H9 (cell line): ENCODE results near the gene CTSW. TPM values are rescaled to one million over a fixed set of nuclear protein-coding genes. Genes with fewer than 3 reads are reported as not detected.

Source experiments
- DNase-seq: peaks from one replicate; pipeline ENCODE4 v3.0.0-alpha.2; 2017
- H2AFZ ChIP-seq: one replicate; pipeline ENCODE4 v1.6.1; 2013; ENCODE audit warnings: mild to moderate bottlenecking, low read length, control low read depth, moderate library complexity
- H2AK5ac ChIP-seq: 2 replicates; pipeline ENCODE4 v1.6.1; 2013; ENCODE audit warnings: low read length, control low read depth, mixed read lengths; ENCODE audit not compliant: insufficient read length
- H2BK120ac ChIP-seq: one replicate; pipeline ENCODE4 v1.6.1; 2013; ENCODE audit warnings: low read depth, mild to moderate bottlenecking, low read length, control low read depth, inconsistent platforms; ENCODE audit not compliant: poor library complexity, severe bottlenecking
- H2BK12ac ChIP-seq: 2 replicates; pipeline ENCODE4 v1.6.1; 2013; ENCODE audit warnings: low read length, control low read depth, mixed read lengths, low read depth; ENCODE audit not compliant: insufficient read length
- H2BK15ac ChIP-seq: 2 replicates; pipeline ENCODE4 v1.6.1; 2013; ENCODE audit warnings: low read depth, low read length, control low read depth
- H2BK20ac ChIP-seq: one replicate; pipeline ENCODE4 v1.6.1; 2013; ENCODE audit warnings: low read depth, mild to moderate bottlenecking, low read length, control low read depth, inconsistent platforms; ENCODE audit not compliant: poor library complexity, severe bottlenecking
- H2BK5ac ChIP-seq: 2 replicates; pipeline ENCODE4 v1.6.1; 2013; ENCODE audit warnings: low read length, control low read depth, mixed read lengths; ENCODE audit not compliant: insufficient read length
- H3K14ac ChIP-seq: 2 replicates; pipeline ENCODE4 v1.6.1; 2013; ENCODE audit warnings: low read length, control low read depth; ENCODE audit not compliant: insufficient read depth
- H3K18ac ChIP-seq: 2 replicates; pipeline ENCODE4 v1.6.1; 2013; ENCODE audit warnings: low read depth, mild to moderate bottlenecking, mixed read lengths, low read length, control low read depth; ENCODE audit not compliant: insufficient read length
- H3K23ac ChIP-seq: 2 replicates; pipeline ENCODE4 v1.6.1; 2013; ENCODE audit warnings: low read length, control low read depth, mixed read lengths, low read depth; ENCODE audit not compliant: insufficient read length
- H3K23me2 ChIP-seq: 2 replicates; pipeline ENCODE4 v1.6.1; 2013; ENCODE audit warnings: low read depth, mild to moderate bottlenecking, mixed read lengths, low read length, control low read depth; ENCODE audit not compliant: insufficient read length, poor library complexity, severe bottlenecking
- H3K27ac ChIP-seq: 2 replicates; pipeline ENCODE4 v1.5.1; 2013; ENCODE audit warnings: low read length, control low read depth, mixed read lengths, low read depth; ENCODE audit not compliant: insufficient read length
- H3K27me3 ChIP-seq: 2 replicates; pipeline ENCODE4 v1.6.1; 2013; ENCODE audit warnings: low read length, control low read depth, inconsistent platforms; ENCODE audit not compliant: insufficient read depth
- H3K4ac ChIP-seq: 2 replicates; pipeline ENCODE4 v1.6.1; 2013; ENCODE audit warnings: low read depth, mild to moderate bottlenecking, control low read depth, inconsistent platforms, low read length, moderate library complexity
- H3K4me1 ChIP-seq: 2 replicates; pipeline ENCODE4 v1.6.1; 2013; ENCODE audit warnings: low read length, control low read depth, inconsistent platforms; ENCODE audit not compliant: insufficient read depth
- H3K4me2 ChIP-seq: 2 replicates; pipeline ENCODE4 v1.6.1; 2013; ENCODE audit warnings: low read length, control low read depth, mixed read lengths; ENCODE audit not compliant: insufficient read length, insufficient read depth
- H3K56ac ChIP-seq: 2 replicates; pipeline ENCODE4 v1.6.1; 2013; ENCODE audit warnings: low read depth, mild to moderate bottlenecking, mixed read lengths, low read length, control low read depth; ENCODE audit not compliant: insufficient read length
- H3K79me1 ChIP-seq: 2 replicates; pipeline ENCODE4 v1.6.1; 2013; ENCODE audit warnings: low read depth, mild to moderate bottlenecking, moderate library complexity, low read length, control low read depth, inconsistent platforms; ENCODE audit not compliant: insufficient read depth, poor library complexity, severe bottlenecking
- H3K79me2 ChIP-seq: 2 replicates; pipeline ENCODE4 v1.6.1; 2013; ENCODE audit warnings: low read length, control low read depth, inconsistent platforms; ENCODE audit not compliant: insufficient read depth
- H3K9ac ChIP-seq: 2 replicates; pipeline ENCODE4 v1.6.1; 2013; ENCODE audit warnings: low read length, control low read depth, mixed read lengths; ENCODE audit not compliant: insufficient read length; ENCODE audit errors: extremely low read depth
- H3K9me3 ChIP-seq: one replicate; pipeline ENCODE4 v1.6.1; 2013; ENCODE audit warnings: low read depth, low read length, inconsistent platforms; ENCODE audit not compliant: control insufficient read depth
- H3T11ph ChIP-seq: one replicate; pipeline ENCODE4 v1.6.1; 2013; ENCODE audit warnings: mild to moderate bottlenecking, low read length, control low read depth, inconsistent platforms
- H4K20me1 ChIP-seq: one replicate; pipeline ENCODE4 v1.6.1; 2013; ENCODE audit not compliant: control insufficient read depth, insufficient read length, insufficient read depth
- H4K5ac ChIP-seq: 2 replicates; pipeline ENCODE4 v1.6.1; 2013; ENCODE audit warnings: low read depth, mild to moderate bottlenecking, mixed read lengths, low read length, control low read depth; ENCODE audit not compliant: insufficient read length
- H4K8ac ChIP-seq: replicated peaks from 2 replicates; pipeline ENCODE4 v1.6.1; 2013; ENCODE audit warnings: low read length, control low read depth, mixed read lengths, low read depth; ENCODE audit not compliant: insufficient read length
- H4K91ac ChIP-seq: 2 replicates; pipeline ENCODE4 v1.6.1; 2013; ENCODE audit warnings: low read depth, mild to moderate bottlenecking, moderate library complexity, mixed read lengths, low read length, control low read depth; ENCODE audit not compliant: insufficient read length
- H3K27ac Mint-ChIP-seq, 3 experiments: 2 replicates in 2 of 3; 3 replicates in 1 of 3; pipeline ENCODE4 v1.8.0; 2020 to 2021; ENCODE audit warnings: mixed read lengths in 3 of 3, mild to moderate bottlenecking in 1 of 3, moderate library complexity in 1 of 3
- H3K27me3 Mint-ChIP-seq: 2 replicates; pipeline ENCODE4 v1.8.0; 2021; ENCODE audit warnings: low read depth, mild to moderate bottlenecking, moderate library complexity, mixed read lengths
- H3K36me3 Mint-ChIP-seq, 3 experiments: 2 replicates in 2 of 3; 3 replicates in 1 of 3; pipeline ENCODE4 v1.8.0; 2020 to 2021; ENCODE audit warnings: low read depth in 3 of 3, mixed read lengths in 3 of 3; ENCODE audit not compliant: insufficient read depth in 1 of 3
- H3K4me1 Mint-ChIP-seq, 2 experiments: 2 replicates each; pipeline ENCODE4 v1.8.0; 2020; ENCODE audit warnings: mixed read lengths in 2 of 2
- H3K4me3 Mint-ChIP-seq, 2 experiments: 2 replicates in 1 of 2; 3 replicates in 1 of 2; pipeline ENCODE4 v1.8.0; 2020 to 2021; ENCODE audit warnings: mild to moderate bottlenecking in 2 of 2, mixed read lengths in 2 of 2, moderate library complexity in 1 of 2
- H3K9me3 Mint-ChIP-seq, 2 experiments: 2 replicates in 1 of 2; 3 replicates in 1 of 2; pipeline ENCODE4 v1.8.0; 2020; ENCODE audit warnings: mild to moderate bottlenecking in 2 of 2, mixed read lengths in 2 of 2, moderate library complexity in 1 of 2
- CTCF ChIP-seq: fragments of 200-600 bp; sonication (generic); conservative IDR thresholded peaks from 3 replicates; pipeline ENCODE4 v1.8.0; 2021; ENCODE audit warnings: antibody characterized with exemption, mild to moderate bottlenecking
- WGBS: extraction: QIAGEN DNeasy Blood & Tissue Kit; methylation state at CpG from one replicate; pipeline ENCODE4 v1.1.7; 2013; ENCODE audit warnings: missing lambda C conversion rate, low lambda C conversion rate, mixed read lengths; ENCODE audit not compliant: insufficient read length; ENCODE audit errors: extremely low coverage; 5-methylcytosine and 5-hydroxymethylcytosine counted together
- total RNA-seq: library from RNA; stranded (reverse); gene quantifications from 2 replicates; pipeline ENCODE4 v1.2.1, GENCODE V29; 2021

Gene CTSW
- total RNA-seq, 1 experiment from 2014 or later, result not detected

DNA sequence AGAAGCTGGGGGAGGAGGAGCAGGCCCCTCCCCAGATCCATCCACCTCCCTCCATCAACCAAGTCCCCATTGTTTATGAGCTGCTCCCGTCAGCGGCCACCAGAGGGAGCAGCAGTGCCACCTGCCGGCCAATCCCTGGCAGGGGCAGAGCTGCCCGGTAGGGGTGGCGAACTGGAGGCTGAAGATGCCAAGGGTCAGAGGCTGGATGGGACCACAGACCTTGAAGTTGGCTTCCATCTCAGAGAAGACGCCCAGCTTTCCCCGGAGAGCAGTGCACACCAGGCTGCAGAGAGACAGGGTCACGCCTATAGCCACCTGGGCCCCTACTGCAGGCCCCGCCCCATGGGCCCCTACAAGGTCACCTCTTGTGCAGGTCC is 5.1 kb downstream of the CTSW start:
- H2BK5ac ChIP-seq, result no peak overlapping the region
- H3K27me3 ChIP-seq, result peaks cover 2% of the 10 kb centered on the region; the same call in 1 of the 2 replicates
- no peaks in the 10 kb centered on the region for H4K20me1 ChIP-seq
- peaks cover 10% of the 10 kb centered on the region for H3K27me3 Mint-ChIP-seq
- no peak overlapping the region for H4K8ac ChIP-seq
- H3K4me2 ChIP-seq, result no peak overlapping the region
- no peak overlapping the region for H3K18ac ChIP-seq
- peaks cover 18 to 32% of the 10 kb centered on the region in 2 experiments for H3K4me1 Mint-ChIP-seq
- no peak overlapping the region for H2AFZ ChIP-seq
- no peak overlapping the region for H3K23ac ChIP-seq
- H3K27ac ChIP-seq, result no peak overlapping the region
- peaks cover 7% of the 10 kb centered on the region for H3K23me2 ChIP-seq
- H3K79me2 ChIP-seq, result no peaks in the 10 kb centered on the region
- 0 out of 5 replicates have a peak overlapping the region, but pooled peaks of 1 of the 2 experiments have one; percentile 21 for H3K4me3 Mint-ChIP-seq
- H3K9ac ChIP-seq, result no peak overlapping the region
- no peak overlapping the region for H2BK20ac ChIP-seq
- peaks cover 0 to 2% of the 10 kb centered on the region in 2 experiments; a peak in 1 of 5 replicates for H3K9me3 Mint-ChIP-seq
- no peak overlapping the region for H3T11ph ChIP-seq
- TF ChIP-seq CTCF, result peak; percentile 99
- peaks cover 35 to 58% (median 55%) of the 10 kb centered on the region in 3 experiments for H3K36me3 Mint-ChIP-seq
- H2BK15ac ChIP-seq, result no peak overlapping the region
- no peak overlapping the region for H2BK12ac ChIP-seq
- H2BK120ac ChIP-seq, result no peak overlapping the region
- no peaks in the 10 kb centered on the region for H3K79me1 ChIP-seq
- no peaks in the 10 kb centered on the region for H3K9me3 ChIP-seq
- H4K5ac ChIP-seq, result no peak overlapping the region
- H3K14ac ChIP-seq, result no peak overlapping the region
- H3K56ac ChIP-seq, result no peak overlapping the region
- peak; percentile 88 for DNase-seq
- peaks cover 5% of the 10 kb centered on the region; the same call in 1 of the 2 replicates for H3K4me1 ChIP-seq
- WGBS, result no CpG with 5 or more reads among the region's 9 CpGs
- H4K91ac ChIP-seq, result no peak overlapping the region
- no peak overlapping the region for H3K4ac ChIP-seq
- no peak overlapping the region; a peak in 1 of 7 replicates for H3K27ac Mint-ChIP-seq
- no peak overlapping the region for H2AK5ac ChIP-seq
